Measurements from ENCODE around the gene NUDT14. TPM values are rescaled to one million over a fixed set of nuclear protein-coding genes. Genes with fewer than 3 reads are reported as not detected.

The NUDT14 gene
- total RNA-seq, 4 donors from 2014 or later = 17.0 to 53.9 (median 32.6) TPM

GRCh38 chr14:105193916-105194782, 13.0 kb upstream of the NUDT14 start:
- peaks cover 80% of the 10 kb centered on the region for H3K27me3 ChIP-seq
- H3K4me3 ChIP-seq = no peak overlapping the region
- H3K9me3 ChIP-seq = no peaks in the 10 kb centered on the region
- H3K4me1 ChIP-seq = peaks cover 0 to 20% (median 14%) of the 10 kb centered on the region in 4 donors
- in situ Hi-C loops (cut with MboI; ENCODE audit: low pct_ligation_motif_present in 1 of 4, low pct_unique_long_range_greater_than_20kb in 1 of 4, low sequenced_read_pairs in 3 of 4) (no loop called here), intact Hi-C loops (cut with DNase I; ENCODE audit: low total_unique reads) (no loop called here)
- TF ChIP-seq POLR2AphosphoS5 (IDR thresholded peaks at IDR 0.05) (no peak), CTCF (IDR thresholded peaks at IDR 0.05) (no peak), EP300 (IDR thresholded peaks at IDR 0.05; ENCODE audit: low read depth) (no peak), POLR2A (IDR thresholded peaks at IDR 0.05) (no peak)
- no peaks in the 10 kb centered on the region for H3K36me3 ChIP-seq
- 33% methylated on average over 15 of the region's 17 CpGs; no CpG with 5 or more reads in 1 of the 2 donors for WGBS, 2 donors (ENCODE audit: low coverage in 1 of 2)
- no peak overlapping the region for H3K27ac ChIP-seq
- no peak for DNase-seq

DNA sequence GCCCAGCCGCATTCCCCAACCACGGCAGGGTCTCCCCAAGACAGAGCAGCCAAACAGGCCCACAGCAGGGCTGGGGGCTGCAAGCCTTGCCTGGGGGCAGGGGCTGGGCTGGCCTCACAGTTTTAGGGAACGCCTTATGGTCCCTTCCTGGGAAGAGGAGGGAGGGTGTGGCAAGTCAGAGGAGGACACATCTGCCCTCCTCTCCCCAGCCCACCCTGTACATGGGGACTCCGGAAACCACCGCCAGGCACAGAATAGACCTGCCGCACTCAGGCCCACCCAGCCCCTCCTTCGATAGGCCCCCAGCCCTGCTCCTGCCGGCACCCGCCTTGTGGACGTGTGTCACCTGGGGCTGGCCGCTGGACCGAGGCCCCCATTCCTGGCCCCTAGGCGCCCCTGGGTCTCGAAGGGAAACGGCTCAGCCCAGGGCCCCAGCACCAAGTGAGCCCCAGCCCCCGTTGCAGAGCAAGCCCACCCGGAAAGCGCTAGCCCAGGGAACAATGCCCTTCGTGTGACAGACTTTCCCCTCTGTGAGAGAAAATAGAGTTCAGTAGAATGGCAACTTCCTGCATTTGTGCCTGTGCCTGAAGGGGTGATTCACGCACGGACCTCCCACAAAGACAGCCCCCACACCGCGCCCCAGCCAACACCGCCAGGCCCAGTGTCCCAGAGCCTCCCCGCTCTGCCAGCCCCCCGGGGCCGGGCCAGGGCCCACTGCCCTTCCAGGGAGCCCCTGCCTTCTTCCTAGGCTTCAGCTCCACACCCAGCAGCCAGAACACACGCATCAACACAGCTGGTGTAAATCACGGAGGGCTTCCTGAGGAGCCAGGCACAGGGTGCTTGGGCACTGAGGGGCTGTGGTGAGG, 12.0 kb upstream of the NUDT14 start:
- 31 to 34% methylated on average over 3 to 19 of the region's 29 CpGs for WGBS, 2 donors (ENCODE audit: low coverage in 1 of 2)
- H3K4me1 ChIP-seq = peaks cover 0 to 20% (median 14%) of the 10 kb centered on the region in 4 donors
- H3K36me3 ChIP-seq = no peaks in the 10 kb centered on the region
- no peak overlapping the region for H3K27ac ChIP-seq
- H3K27me3 ChIP-seq = peaks cover 77% of the 10 kb centered on the region
- intact Hi-C loops (cut with DNase I; ENCODE audit: low total_unique reads) (no loop called here), in situ Hi-C loops (cut with MboI; ENCODE audit: low pct_ligation_motif_present in 1 of 4, low pct_unique_long_range_greater_than_20kb in 1 of 4, low sequenced_read_pairs in 3 of 4) (no loop called here)
- H3K4me3 ChIP-seq = no peak overlapping the region
- no peak for DNase-seq
- peaks cover 0 to 4% of the 10 kb centered on the region in 2 donors for H3K9me3 ChIP-seq
- TF ChIP-seq POLR2AphosphoS5 (IDR thresholded peaks at IDR 0.05) (no peak), POLR2A (IDR thresholded peaks at IDR 0.05) (no peak), CTCF (IDR thresholded peaks at IDR 0.05) (no peak), EP300 (IDR thresholded peaks at IDR 0.05; ENCODE audit: low read depth) (no peak)

DNA sequence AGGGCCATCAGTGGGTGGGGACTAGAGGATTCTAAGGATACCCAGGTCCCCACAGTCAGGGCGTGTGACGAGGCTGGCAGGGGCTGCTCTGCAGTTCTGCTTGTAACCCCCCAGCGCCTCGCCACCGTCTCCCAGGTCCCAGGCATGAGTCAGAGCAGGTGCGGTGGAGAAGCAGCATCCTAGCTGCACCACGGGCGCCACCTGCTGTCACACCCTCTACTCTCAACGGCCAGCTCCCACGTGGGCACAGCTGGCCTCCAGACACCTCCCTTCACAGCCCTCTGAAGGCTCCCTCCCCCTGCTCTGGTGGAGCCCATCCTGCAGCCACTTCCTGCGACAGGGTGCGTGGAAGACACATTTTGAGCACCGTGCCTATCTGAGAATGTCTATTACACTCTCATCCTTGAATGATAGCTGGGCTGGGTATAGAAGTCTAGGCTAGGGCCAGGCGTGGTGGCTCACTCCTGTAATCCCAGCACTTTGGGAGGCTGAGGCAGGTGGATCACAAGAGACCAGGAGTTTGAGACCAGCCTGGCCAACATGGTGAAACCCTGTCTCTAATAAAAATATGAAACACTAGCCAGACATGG, 6.9 kb upstream of the NUDT14 start:
- in situ Hi-C loops (cut with MboI; ENCODE audit: low pct_ligation_motif_present in 1 of 4, low pct_unique_long_range_greater_than_20kb in 1 of 4, low sequenced_read_pairs in 3 of 4) = no loop called here
- TF ChIP-seq EP300 (IDR thresholded peaks at IDR 0.05; ENCODE audit: low read depth) = no peak
- peak in 4 of 5 experiments; percentile 20 to 41 (median 31) for TF ChIP-seq CTCF (IDR thresholded peaks at IDR 0.05)
- no peak for TF ChIP-seq POLR2AphosphoS5 (IDR thresholded peaks at IDR 0.05)
- H3K27ac ChIP-seq = no peak overlapping the region
- no peaks in the 10 kb centered on the region for H3K4me1 ChIP-seq
- intact Hi-C loops (cut with DNase I; ENCODE audit: low total_unique reads) = no loop called here
- WGBS, 2 donors (ENCODE audit: low coverage in 1 of 2) = 74% methylated on average over 11 of the region's 14 CpGs; no CpG with 5 or more reads in 1 of the 2 donors
- peak; percentile 56 for DNase-seq
- H3K4me3 ChIP-seq = no peak overlapping the region
- H3K27me3 ChIP-seq = peaks cover 43% of the 10 kb centered on the region
- no peaks in the 10 kb centered on the region for H3K36me3 ChIP-seq
- peaks cover 0 to 4% of the 10 kb centered on the region in 2 donors for H3K9me3 ChIP-seq

- no peaks in the 10 kb centered on the region for H3K36me3 ChIP-seq
- no peaks in the 10 kb centered on the region for H3K4me1 ChIP-seq
- intact Hi-C loops (cut with DNase I; ENCODE audit: low total_unique reads) (no loop called here), in situ Hi-C loops (cut with MboI; ENCODE audit: low pct_ligation_motif_present in 1 of 4, low pct_unique_long_range_greater_than_20kb in 1 of 4, low sequenced_read_pairs in 3 of 4) (no loop called here)
- H3K27ac ChIP-seq = no peak overlapping the region
- 40 to 50% methylated on average over 1 to 4 of the region's 4 CpGs for WGBS, 2 donors (ENCODE audit: low coverage in 1 of 2)
- peaks cover 38% of the 10 kb centered on the region for H3K27me3 ChIP-seq
- H3K4me3 ChIP-seq = no peak overlapping the region
- no peak for DNase-seq
- TF ChIP-seq POLR2A (IDR thresholded peaks at IDR 0.05) = no peak
- no peak for TF ChIP-seq EP300 (IDR thresholded peaks at IDR 0.05; ENCODE audit: low read depth)
- TF ChIP-seq POLR2AphosphoS5 (IDR thresholded peaks at IDR 0.05) = no peak
- TF ChIP-seq CTCF (IDR thresholded peaks at IDR 0.05) = no peak
- peaks cover 0 to 4% of the 10 kb centered on the region in 2 donors for H3K9me3 ChIP-seq
Observed at GRCh38 chr14:105187116-105187515, 6.0 kb upstream of the NUDT14 start.

All from transverse colon (tissue), 4 donors.